Measurements from ENCODE around the gene ACTN1. TPM values are rescaled to one million over a fixed set of nuclear protein-coding genes. Genes with fewer than 3 reads are reported as not detected.

The ACTN1 gene
- total RNA-seq, result 312 and 605 TPM in 2 replicates

DNA sequence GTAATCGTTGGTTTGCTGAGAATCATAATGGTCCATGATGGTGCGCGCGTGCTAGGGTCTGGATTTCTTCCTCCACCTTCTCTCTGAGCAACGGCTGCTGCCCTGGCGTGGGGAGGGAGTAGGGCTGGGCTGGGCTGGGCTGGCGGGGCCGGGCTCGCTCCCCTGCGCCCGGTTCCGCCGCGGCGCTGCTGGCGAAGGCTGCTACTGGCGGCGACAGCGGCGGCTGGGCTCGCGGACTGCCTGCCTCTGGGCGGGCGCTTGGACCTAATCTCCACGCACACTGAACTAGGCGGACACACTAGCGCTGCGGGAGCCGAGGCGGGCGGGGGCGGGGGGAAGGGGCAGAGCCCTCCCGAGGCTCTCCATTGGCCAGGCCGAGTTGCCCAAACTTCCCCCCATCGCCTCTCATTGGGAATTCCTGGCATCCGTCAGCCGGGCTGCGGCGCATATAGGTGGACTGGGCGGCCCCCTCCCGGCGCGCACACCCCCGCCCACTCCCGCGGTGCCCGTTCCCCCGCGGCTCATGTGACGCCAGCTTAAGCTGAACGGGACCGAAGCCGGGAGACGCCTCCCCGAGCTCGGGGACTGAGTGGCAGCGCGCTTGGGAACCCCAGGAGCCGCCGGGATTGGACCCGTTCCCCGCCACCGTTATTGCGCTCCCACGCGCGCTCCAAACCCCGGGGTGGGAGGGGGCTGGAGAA, at the start of gene ACTN1:
ACTN1 (minus strand) TSS at position 282 of the 701 bp plus-strand sequence; CDS start at position 36, 246 bp downstream.

Small RNA genes lying within 50 kb of the gene (small RNA-seq; reads per million reads assigned to genes)
- gene BANF1P1 (not detected), gene HMGN1P3 (not detected), gene RPS29P1 (not detected)

Other genes starting within 250 kb of the ACTN1 start
- gene ZFP36L1, start 186.2 kb downstream of the ACTN1 start, total RNA-seq, result 60.4 and 70.2 TPM in 2 replicates
- 29.5 and 35.9 TPM in 2 replicates for gene DCAF5, start 173.8 kb upstream of the ACTN1 start, total RNA-seq
- gene EXD2, start 212.2 kb upstream of the ACTN1 start, total RNA-seq, result 20.9 and 23.3 TPM in 2 replicates